ENCODE results near the gene ZZZ3.

ZZZ3 gene

DNA sequence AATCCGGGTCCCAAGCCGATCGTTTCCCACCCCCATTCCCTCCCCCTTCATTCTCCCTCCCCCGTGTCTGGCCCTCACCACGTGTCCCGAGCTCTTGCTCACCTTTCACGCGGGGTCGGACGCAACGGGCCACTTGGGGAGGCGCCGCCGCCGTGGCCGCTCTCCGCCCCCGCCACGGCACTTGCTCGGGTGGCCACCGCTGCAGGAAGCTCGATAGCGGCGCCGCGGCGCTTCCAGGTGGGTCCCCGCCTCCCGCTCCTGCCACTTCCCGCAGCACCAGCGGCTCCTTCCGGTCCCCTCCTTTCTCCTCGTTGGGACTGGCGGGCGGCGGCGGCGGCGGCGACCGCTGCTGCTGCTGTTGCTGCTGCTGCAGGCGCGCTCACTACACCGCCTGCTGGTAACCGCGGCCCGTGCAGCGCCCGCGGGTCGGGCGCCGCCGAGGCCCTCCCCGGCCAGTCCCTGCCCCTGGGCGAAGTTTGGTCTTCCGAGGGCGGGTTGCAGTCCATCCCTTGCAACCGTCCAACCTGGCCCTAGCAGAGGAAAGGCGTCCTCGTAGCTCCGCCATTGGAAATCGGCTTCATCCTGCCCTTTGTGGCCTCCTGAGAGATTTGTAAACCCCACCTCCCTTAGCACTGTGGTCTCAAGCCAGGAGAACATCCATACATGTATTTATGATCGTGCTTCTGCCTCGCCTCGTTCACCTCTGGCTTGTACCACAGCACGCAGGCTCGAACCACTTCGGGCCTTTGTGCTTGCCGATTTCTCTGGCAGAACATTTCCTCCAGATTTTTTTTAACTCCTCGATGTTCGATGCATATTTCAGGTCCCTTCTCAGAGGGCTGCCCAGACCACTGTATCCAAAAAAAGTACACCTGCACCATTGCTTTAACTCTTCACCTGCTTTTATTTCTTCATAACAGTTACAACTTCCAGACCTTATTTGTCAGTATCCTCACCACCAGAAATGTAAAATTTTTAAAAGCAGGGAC, 996 bp upstream of the ZZZ3 start (continued):
- TF ChIP-seq, protein P1, sequence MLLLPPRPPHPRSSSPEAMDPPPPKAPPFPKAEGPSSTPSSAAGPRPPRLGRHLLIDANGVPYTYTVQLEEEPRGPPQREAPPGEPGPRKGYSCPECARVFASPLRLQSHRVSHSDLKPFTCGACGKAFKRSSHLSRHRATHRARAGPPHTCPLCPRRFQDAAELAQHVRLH (tag by site-specific recombination; IDR thresholded peaks at IDR 0.05), result no peak
- TF ChIP-seq, protein P2, sequence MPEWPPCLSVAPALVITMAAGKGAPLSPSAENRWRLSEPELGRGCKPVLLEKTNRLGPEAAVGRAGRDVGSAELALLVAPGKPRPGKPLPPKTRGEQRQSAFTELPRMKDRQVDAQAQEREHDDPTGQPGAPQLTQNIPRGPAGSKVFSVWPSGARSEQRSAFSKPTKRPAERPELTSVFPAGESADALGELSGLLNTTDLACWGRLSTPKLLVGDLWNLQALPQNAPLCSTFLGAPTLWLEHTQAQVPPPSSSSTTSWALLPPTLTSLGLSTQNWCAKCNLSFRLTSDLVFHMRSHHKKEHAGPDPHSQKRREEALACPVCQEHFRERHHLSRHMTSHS (tag by site-specific recombination; IDR thresholded peaks at IDR 0.05), result no peak
- TF ChIP-seq ZNF140 (tag by site-specific recombination; IDR thresholded peaks at IDR 0.05), result no peak
- peak; percentile 57; the same call in 1 of the 2 replicates for TF ChIP-seq KLF1 (tag by site-specific recombination; IDR thresholded peaks at IDR 0.05)
- no peak for TF ChIP-seq ZNF138 (tag by site-specific recombination; IDR thresholded peaks at IDR 0.05; ENCODE audit: borderline replicate concordance)
- no peak for TF ChIP-seq ZNF214 (tag by site-specific recombination; IDR thresholded peaks at IDR 0.05; ENCODE audit: borderline replicate concordance)
- peak; percentile 45; the same call in 1 of the 2 replicates for TF ChIP-seq SP7 (tag by site-specific recombination; IDR thresholded peaks at IDR 0.05)
- TF ChIP-seq OSR2 (tag by site-specific recombination; IDR thresholded peaks at IDR 0.05), result peak; percentile 83
- no peak for TF ChIP-seq ZNF677 (tag by site-specific recombination; IDR thresholded peaks at IDR 0.05)
- no peak for TF ChIP-seq ZNF26 (tag by site-specific recombination; IDR thresholded peaks at IDR 0.05)
- peak; percentile 71 for TF ChIP-seq YY1 (tag by site-specific recombination; IDR thresholded peaks at IDR 0.05)
- TF ChIP-seq REPIN1 (tag by site-specific recombination; IDR thresholded peaks at IDR 0.05; ENCODE audit: low read depth), result no peak
- TF ChIP-seq GLIS1 (tag by site-specific recombination; IDR thresholded peaks at IDR 0.05), result peak; percentile 46
- 0 out of 2 replicates have a peak, but pooled peaks have one; percentile 13 for TF ChIP-seq REST (tag by site-specific recombination; IDR thresholded peaks at IDR 0.05)
- TF ChIP-seq ZNF221 (tag by site-specific recombination; IDR thresholded peaks at IDR 0.05; ENCODE audit: borderline replicate concordance), result no peak
- no peak for TF ChIP-seq ZFP37 (tag by site-specific recombination; IDR thresholded peaks at IDR 0.05)
- TF ChIP-seq RBAK (tag by site-specific recombination; IDR thresholded peaks at IDR 0.05), result no peak
- peak; percentile 87 for TF ChIP-seq GLIS2 (tag by site-specific recombination; IDR thresholded peaks at IDR 0.05)
- TF ChIP-seq BCL11B (tag by site-specific recombination; IDR thresholded peaks at IDR 0.05; ENCODE audit: low read depth), result no peak
- TF ChIP-seq ZNF223 (tag by site-specific recombination; IDR thresholded peaks at IDR 0.05), result no peak
- TF ChIP-seq ZEB2 (tag by site-specific recombination; IDR thresholded peaks at IDR 0.05), result peak; percentile 65
- no peak for TF ChIP-seq ZNF169 (tag by site-specific recombination; IDR thresholded peaks at IDR 0.05)
- peak; percentile 48; the same call in 1 of the 2 replicates for TF ChIP-seq HOXC10 (CRISPR knock-in tag; IDR thresholded peaks at IDR 0.05)
- no peak for TF ChIP-seq ZNF394 (tag by site-specific recombination; IDR thresholded peaks at IDR 0.05; ENCODE audit: borderline replicate concordance)
- TF ChIP-seq, protein P3, sequence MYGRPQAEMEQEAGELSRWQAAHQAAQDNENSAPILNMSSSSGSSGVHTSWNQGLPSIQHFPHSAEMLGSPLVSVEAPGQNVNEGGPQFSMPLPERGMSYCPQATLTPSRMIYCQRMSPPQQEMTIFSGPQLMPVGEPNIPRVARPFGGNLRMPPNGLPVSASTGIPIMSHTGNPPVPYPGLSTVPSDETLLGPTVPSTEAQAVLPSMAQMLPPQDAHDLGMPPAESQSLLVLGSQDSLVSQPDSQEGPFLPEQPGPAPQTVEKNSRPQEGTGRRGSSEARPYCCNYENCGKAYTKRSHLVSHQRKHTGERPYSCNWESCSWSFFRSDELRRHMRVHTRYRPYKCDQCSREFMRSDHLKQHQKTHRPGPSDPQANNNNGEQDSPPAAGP (tag by site-specific recombination; IDR thresholded peaks at IDR 0.05), result peak; percentile 65; the same call in 1 of the 2 replicates
- peak; percentile 59 for TF ChIP-seq SP3 (tag by site-specific recombination; IDR thresholded peaks at IDR 0.05)
- no peak for TF ChIP-seq ZNF48 (tag by site-specific recombination; IDR thresholded peaks at IDR 0.05)
- no peak for TF ChIP-seq ZNF514 (tag by site-specific recombination; IDR thresholded peaks at IDR 0.05)
- TF ChIP-seq ZNF692 (tag by site-specific recombination; IDR thresholded peaks at IDR 0.05), result peak; percentile 93

All from HEK293 (cell line).